HG02610 (cell line): ENCODE data around the gene LRTM2.

ENCODE experiments used
- ATAC-seq: cut with Tn5 transposase; IDR thresholded peaks from one replicate; pipeline ENCODE4 v1.9.1; 2021; ENCODE audit warnings: mild to moderate bottlenecking, moderate library complexity; ENCODE audit not compliant: unreplicated experiment

Gene LRTM2

DNA sequence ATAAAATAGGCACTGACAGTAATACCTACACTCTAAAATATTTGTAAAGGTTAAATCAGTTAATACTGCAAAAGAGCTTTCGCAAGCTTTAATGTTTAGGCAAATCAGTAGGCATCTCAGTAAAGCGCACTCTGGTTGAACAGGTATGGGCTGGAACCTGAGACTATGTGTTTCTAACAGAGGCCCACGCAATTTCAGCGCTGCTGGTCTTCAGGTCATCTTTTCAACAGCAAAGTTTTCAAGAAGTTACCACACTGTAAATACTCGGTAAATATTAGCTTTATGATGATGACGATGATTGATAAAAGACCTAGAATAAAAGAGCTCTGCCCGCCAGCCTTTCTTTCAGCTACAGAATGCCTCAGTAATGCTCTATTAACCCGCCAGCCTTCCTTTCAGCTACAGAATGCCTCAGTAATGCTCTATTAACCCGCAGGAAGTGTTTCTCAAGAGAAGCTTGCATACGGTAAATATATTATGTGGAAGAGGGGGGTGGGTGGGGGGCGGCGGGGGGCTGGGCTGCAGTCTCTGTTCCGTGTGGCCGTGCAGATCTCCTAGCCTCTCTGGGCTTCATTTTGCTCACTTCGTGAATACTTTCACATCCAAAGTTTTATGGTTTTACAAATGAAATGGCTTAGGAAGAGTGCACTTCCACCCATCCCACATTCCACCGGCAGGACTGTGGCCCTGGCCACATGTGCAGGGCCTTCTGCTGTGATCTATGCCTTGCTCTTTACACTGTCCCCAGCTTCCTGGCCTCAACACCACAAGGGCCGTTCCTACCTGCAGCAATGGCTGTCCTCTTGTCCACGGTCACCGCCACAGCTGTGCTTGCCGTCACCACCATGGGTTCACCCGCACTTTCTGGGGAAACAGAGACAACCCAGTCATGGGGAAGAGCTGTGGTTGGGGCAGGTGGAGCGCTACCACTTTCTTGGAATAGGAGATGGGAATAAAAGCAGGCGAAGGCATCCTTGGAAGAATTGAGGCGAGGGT is 19.9 kb downstream of the LRTM2 start:
- ATAC-seq, result no peak

DNA sequence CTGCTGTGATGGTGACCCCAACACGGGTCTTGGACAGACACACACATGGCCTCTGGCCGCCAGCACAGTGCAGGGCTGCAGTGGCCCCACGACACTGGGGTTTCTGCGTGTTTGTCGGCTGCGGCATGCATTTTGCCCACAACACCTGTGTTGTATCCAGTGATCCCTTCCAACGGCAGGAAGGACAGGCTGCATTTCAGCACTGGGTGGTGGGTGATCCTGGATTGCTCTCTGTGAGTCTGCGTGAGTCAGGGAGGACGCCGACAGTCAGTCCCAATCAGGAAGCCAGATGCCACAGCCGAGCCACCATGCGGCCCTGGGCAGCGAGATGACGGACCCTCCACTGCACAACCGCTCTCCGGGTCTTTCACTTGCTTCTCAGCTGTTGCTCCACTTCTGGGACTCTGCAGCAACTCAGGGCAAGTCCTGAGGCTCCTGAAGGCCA is 20.6 kb downstream of the LRTM2 start:
- no peak for ATAC-seq

GRCh38 chr12:1841586-1842182 is 21.3 kb downstream of the LRTM2 start:
- ATAC-seq, result no peak

- no peak for ATAC-seq
Measured at GRCh38 chr12:1842183-1842904, 22.0 kb downstream of the LRTM2 start.

DNA sequence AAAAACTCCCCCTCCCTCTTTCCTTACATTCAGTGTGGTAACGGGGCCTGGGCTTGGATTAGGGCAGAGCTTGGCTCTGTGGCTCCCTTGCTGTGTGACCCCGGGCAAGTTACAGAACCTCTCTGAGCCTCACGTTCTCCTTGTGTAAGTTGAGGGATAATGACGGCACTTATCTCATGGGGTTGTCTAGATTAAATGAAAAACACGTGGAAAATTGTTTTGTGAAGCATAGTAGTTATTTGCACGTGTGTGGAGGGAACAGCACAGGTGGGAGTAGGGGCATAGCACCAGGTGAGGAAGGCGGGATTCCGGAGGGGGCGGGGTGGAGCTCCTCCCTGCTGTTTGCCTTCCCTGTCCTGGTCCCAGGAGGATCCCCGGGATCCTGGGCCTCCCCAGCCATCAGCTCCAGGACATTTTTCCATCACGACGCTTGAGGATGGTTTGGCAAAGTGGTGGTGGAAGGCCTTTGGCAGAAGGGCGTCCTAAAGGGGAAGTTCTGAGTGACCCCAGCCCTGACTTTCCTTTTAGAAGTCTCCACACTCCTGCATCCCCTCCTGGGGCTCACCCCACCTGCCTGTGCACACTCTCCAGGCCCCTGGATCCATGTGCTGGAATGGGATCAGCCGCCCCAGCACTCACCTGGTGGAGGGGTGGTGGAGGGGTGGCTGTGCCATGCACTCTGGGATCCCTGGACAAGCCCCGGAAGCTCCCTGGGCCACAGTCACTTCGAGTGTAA is 22.7 kb downstream of the LRTM2 start:
- ATAC-seq, result no peak

GRCh38 chr12:1843641-1844005 is 23.3 kb downstream of the LRTM2 start:
- no peak for ATAC-seq

DNA sequence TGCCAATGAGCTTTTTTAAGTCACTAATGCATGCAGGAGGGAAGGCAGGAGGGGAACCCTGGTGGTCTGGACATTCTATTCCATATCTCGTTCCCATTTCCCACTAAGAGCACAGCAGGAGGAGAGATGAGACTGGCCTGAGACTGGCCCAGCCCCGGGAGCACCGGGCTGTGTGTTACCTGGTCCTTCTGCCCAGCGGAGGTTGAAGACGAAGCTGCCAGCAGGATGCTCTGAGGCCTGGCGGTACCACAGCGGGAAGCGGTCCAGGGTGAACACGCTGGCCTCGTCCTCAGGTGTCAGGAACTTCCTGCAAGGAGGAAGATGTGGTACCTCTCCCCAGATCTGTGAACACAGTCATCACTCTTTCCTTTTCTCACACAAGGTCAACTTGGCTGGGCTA is 23.9 kb downstream of the LRTM2 start:
- no peak for ATAC-seq

- ATAC-seq, result no peak
Measured at GRCh38 chr12:1844661-1845409, 24.5 kb downstream of the LRTM2 start.

DNA sequence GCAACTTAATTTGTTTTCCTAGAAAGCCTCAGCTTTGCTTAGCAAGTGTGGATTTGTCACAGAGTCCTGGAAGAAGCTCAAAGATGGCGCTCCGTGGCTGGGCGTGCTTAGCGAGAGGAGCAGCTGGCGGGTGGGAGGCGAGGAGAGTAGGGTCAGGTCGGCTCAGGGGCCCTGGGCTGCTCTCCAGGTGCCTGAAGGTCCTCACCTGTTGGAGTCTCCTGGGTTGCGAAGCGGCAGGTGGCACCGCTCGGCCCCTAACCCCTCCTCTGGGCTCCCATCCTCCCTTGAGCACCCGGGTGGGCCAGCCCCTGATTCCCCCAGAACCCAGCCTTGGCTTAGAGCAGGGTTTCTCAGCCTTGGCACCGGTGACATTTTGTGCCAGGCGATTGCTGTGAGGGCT is 25.1 kb downstream of the LRTM2 start:
- ATAC-seq, result no peak

DNA sequence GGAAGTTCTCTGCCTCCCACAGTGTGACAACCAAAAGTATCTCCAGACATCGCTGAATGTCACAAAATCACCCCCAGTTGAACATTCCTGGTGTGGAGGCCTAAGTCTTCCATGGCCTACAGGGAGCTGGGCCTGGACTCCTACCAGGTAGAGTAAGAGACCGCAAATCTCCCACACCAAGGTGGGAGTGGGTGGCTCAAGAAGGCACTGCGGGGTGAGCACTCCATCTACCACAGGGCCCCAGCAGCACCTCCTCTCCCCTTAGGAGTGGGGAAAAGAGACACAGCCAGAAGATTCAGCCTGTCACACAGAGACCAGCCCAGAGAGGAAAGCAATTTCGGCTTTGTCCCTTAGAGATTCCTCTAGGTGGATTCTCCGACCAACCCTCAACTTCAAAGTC is 25.5 kb downstream of the LRTM2 start:
- no peak for ATAC-seq

GRCh38 chr12:1846421-1847405 is 26.3 kb downstream of the LRTM2 start:
- no peak for ATAC-seq

DNA sequence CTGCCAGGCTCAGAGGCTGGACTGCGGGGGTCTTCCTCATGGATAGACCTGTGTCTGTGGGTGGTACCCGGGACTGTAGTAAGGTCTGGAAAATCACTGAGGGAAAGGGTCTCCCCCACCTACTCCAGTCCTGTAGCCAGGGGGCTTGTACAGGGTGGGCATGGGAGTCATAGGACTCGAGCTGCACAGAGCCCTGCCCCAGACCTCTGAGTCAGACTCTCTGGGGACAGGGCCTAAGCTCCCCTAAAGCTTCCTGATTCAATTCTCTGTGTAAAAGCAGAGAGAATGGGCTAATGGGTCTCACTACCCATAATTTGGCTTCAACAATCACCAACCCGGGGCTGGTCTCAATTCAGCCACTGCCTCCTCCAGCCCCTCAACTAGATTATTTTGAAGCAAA is 27.0 kb downstream of the LRTM2 start:
- no peak for ATAC-seq

- no peak for ATAC-seq
Measured at GRCh38 chr12:1848146-1848545, 27.8 kb downstream of the LRTM2 start.

DNA sequence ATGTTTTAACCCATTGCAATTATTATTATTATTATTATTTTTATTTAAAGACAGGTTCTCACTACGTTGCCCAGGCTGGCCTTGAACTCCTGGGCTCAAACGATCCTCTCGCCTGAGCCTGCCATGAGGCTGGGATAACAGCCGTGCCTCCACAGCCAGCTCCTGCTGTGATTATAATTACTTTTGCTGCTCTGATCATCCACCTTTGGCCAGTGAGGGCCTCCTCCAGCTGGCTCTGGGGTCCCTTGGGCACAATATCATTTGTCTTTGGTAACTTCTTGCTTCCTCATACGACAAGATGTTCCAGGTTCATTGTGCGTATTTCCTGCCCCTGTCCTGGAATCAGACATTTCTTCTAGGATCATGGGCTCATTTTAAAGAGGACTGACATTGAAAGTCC is 28.4 kb downstream of the LRTM2 start:
- no peak for ATAC-seq

DNA sequence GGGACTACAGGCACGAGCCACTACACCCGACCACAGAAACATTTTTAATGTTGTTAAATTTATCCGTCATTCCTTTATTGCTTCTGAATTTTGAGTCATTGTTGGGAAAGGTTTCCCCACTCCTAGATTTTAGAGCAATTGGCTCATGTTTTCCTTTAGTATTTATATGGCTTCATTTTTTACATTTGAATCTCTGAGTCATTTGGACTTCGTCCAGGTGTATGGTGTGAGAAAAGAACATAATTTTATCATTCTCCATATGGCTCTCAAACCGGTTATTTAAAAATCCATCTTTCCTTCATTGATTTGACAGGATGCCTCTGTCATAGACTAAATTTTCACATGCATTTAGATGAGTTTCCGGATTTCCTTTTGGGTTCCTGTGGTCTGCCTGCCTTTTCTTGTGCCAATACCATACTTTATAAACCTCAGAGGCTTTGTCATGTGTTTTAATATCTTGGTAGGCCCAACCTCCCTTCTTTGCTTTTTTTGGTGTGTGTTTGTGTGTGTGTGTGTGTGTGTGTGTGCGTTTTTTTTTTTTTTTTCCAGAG is 30.9 kb downstream of the LRTM2 start:
- ATAC-seq, result no peak

DNA sequence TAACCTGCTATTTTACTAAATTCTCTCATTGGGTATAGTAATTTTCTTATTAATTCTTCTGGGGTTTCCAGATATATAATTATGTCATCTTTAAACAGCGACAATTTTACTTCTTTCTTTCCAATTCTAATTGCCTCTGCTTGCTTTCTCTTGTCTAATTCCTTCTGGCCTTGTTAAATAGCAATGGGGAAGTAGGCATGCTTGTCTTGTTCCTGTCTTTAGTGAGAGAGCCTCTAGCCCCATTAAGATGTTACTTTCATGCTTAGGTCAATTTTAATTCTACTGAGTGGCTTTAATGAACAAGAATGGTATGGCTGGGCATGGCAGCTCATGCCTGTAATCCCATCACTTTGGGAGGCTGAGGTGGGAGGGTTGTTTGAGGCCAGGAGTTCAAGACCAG is 31.7 kb downstream of the LRTM2 start:
- ATAC-seq, result no peak

DNA sequence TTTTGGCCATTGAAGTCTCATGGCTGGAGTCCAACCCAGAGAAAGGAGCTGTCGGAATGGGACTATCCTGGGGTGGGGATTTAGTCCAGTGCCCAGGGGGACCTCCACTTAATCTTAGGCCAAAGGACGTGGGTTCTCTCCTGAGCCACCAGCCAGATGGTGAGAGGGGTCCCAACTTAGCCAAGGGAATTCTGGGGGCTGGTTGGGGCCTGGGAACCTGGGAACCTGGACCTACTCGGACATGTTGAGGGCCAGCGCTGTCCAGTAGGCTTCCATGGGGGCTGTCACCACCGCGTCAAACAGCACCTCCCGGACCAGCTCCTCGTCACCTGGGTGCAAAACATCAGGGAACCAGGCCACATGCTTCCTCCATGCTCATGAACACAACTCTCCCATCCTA is 33.4 kb downstream of the LRTM2 start:
- ATAC-seq, result no peak

DNA sequence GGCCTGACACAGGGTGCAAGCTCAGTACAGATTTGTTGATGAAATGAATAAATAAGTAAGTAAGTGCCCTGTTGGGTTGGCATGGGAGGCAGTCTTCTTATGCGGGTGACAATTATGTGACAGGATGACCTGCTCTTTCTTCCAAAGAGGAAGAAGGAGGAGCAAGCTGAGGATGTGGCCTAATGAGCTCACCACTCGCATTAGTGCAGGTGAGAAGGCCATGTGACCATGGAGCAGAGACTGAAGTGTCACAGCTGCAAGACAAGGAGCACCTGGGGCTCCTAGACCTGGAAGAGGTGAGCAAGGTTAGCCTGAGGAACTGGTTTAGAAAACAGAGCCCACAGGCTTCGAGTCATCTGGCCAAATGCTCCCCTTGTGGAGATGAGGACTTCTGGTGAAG is 34.9 kb downstream of the LRTM2 start:
- ATAC-seq, result no peak

DNA sequence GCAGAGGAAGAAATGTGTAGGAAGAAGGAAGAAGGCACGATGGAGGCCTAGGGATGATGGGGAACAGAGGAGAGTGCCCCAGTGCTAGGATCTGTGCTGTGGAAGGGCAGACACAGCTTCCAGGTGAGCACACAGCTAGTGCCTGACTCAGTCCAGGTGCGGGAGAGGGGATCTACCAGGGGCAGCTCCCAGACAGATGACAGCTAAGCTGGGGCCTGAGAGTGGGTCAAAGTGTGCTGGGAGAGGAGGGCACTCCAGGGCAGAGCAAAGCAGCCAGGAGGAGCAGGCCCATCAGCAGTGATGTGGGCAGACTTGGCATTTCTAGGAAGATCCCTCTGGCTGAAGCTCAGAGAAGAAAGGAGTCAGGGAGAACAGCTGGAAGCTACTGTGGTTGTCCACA is 36.7 kb downstream of the LRTM2 start:
- no peak for ATAC-seq
